ENCODE measurements around the gene MAP4K4.
A peak's percentile ranks its signal among the peaks of the same experiment; 100 is the strongest.
"Not testable (repeated sequence)": the region's sequence is repeated elsewhere in the genome, so short reads cannot be mapped to it uniquely, and the experiment has no call there.

The MAP4K4 gene

GRCh38 chr2:101741775-101742520, 44.4 kb downstream of the MAP4K4 start:
- peaks cover 84% of the 10 kb centered on the region for H3K4me1 Mint-ChIP-seq
- ATAC-seq (no peak), DNase-seq (no peak)
- H3K4me3 Mint-ChIP-seq = peak overlapping the region; percentile 37 to 48
- H3K27me3 Mint-ChIP-seq = no peaks in the 10 kb centered on the region
- H3K9me3 Mint-ChIP-seq = no peaks in the 10 kb centered on the region
- peak overlapping the region; percentile 15 to 81 for H3K27ac Mint-ChIP-seq

GRCh38 chr2:101742547-101742946, 45.0 kb downstream of the MAP4K4 start:
- Mint-ChIP-seq H3K4me3 (peak overlapping the region; percentile 20 to 48), H3K9me3 (no peaks in the 10 kb centered on the region), H3K4me1 (peaks cover 84% of the 10 kb centered on the region), H3K27ac (peak overlapping the region in 1 of 2 donors; percentile 81), H3K27me3 (no peaks in the 10 kb centered on the region)
- no peak for DNase-seq
- ATAC-seq = no peak

GRCh38 chr2:101743288-101743687, 45.8 kb downstream of the MAP4K4 start:
- DNase-seq (no peak), ATAC-seq (no peak)
- Mint-ChIP-seq H3K4me3 (peak overlapping the region; percentile 13 to 45), H3K4me1 (peaks cover 79% of the 10 kb centered on the region), H3K27ac (peak overlapping the region; percentile 29 to 41), H3K9me3 (no peaks in the 10 kb centered on the region), H3K27me3 (no peaks in the 10 kb centered on the region)

- DNase-seq (no peak), ATAC-seq (no peak)
- peak overlapping the region; percentile 8 to 10 for H3K4me3 Mint-ChIP-seq
- no peaks in the 10 kb centered on the region for H3K27me3 Mint-ChIP-seq
- no peak overlapping the region for H3K27ac Mint-ChIP-seq
- peaks cover 76% of the 10 kb centered on the region for H3K4me1 Mint-ChIP-seq
- H3K9me3 Mint-ChIP-seq = no peaks in the 10 kb centered on the region
Measured at GRCh38 chr2:101744832-101745231, 47.3 kb downstream of the MAP4K4 start.

GRCh38 chr2:101745711-101746694, 48.5 kb downstream of the MAP4K4 start:
- ATAC-seq = peak; percentile 64
- no peaks in the 10 kb centered on the region for H3K9me3 Mint-ChIP-seq
- peak overlapping the region; percentile 58 to 69 for H3K4me3 Mint-ChIP-seq
- peak overlapping the region; percentile 64 to 72 for H3K27ac Mint-ChIP-seq
- H3K4me1 Mint-ChIP-seq = peaks cover 76% of the 10 kb centered on the region
- no peaks in the 10 kb centered on the region for H3K27me3 Mint-ChIP-seq
- no peak for DNase-seq

GRCh38 chr2:101748000-101748399, 50.5 kb downstream of the MAP4K4 start:
- DNase-seq (no peak), ATAC-seq (no peak)
- Mint-ChIP-seq H3K9me3 (no peaks in the 10 kb centered on the region), H3K27me3 (no peaks in the 10 kb centered on the region), H3K4me1 (peaks cover 76% of the 10 kb centered on the region), H3K27ac (no peak overlapping the region), H3K4me3 (no peak overlapping the region)

- not testable (repeated sequence) for H3K27ac Mint-ChIP-seq, DNase-seq, ATAC-seq, H3K4me3 Mint-ChIP-seq, H3K9me3 Mint-ChIP-seq, H3K27me3 Mint-ChIP-seq
- H3K4me1 Mint-ChIP-seq = peaks cover 76% of the 10 kb centered on the region
Measured at GRCh38 chr2:101748462-101748861, 51.0 kb downstream of the MAP4K4 start.

- H3K27me3 Mint-ChIP-seq = no peaks in the 10 kb centered on the region
- no peak overlapping the region for H3K4me3 Mint-ChIP-seq
- H3K4me1 Mint-ChIP-seq = peaks cover 76% of the 10 kb centered on the region
- H3K27ac Mint-ChIP-seq = peak overlapping the region in 1 of 2 donors; percentile 9
- no peak for DNase-seq
- ATAC-seq = no peak
- no peaks in the 10 kb centered on the region for H3K9me3 Mint-ChIP-seq
Measured at GRCh38 chr2:101750688-101751087, 53.2 kb downstream of the MAP4K4 start.

- no peak for ATAC-seq
- no peak overlapping the region for H3K4me3 Mint-ChIP-seq
- no peak overlapping the region for H3K27ac Mint-ChIP-seq
- no peaks in the 10 kb centered on the region for H3K27me3 Mint-ChIP-seq
- DNase-seq = no peak
- H3K9me3 Mint-ChIP-seq = no peaks in the 10 kb centered on the region
- H3K4me1 Mint-ChIP-seq = peaks cover 76% of the 10 kb centered on the region
Measured at GRCh38 chr2:101751276-101751815, 53.8 kb downstream of the MAP4K4 start.

- ATAC-seq (no peak), DNase-seq (no peak)
- Mint-ChIP-seq H3K4me3 (peak overlapping the region in 1 of 2 donors; percentile 26), H3K27me3 (no peaks in the 10 kb centered on the region), H3K9me3 (no peaks in the 10 kb centered on the region), H3K4me1 (peaks cover 76% of the 10 kb centered on the region), H3K27ac (peak overlapping the region in 1 of 2 donors; percentile 58)
Measured at GRCh38 chr2:101751875-101752619, 54.5 kb downstream of the MAP4K4 start.

GRCh38 chr2:101752716-101753616, 55.5 kb downstream of the MAP4K4 start:
- Mint-ChIP-seq H3K4me1 (peaks cover 74% of the 10 kb centered on the region), H3K27me3 (no peaks in the 10 kb centered on the region), H3K27ac (peak overlapping the region in 1 of 2 donors; percentile 46), H3K9me3 (no peaks in the 10 kb centered on the region), H3K4me3 (peak overlapping the region; percentile 9 to 15)
- DNase-seq (no peak), ATAC-seq (no peak)

GRCh38 chr2:101753720-101754490, 56.4 kb downstream of the MAP4K4 start:
- Mint-ChIP-seq H3K27me3 (no peaks in the 10 kb centered on the region), H3K4me1 (peaks cover 79% of the 10 kb centered on the region), H3K9me3 (no peaks in the 10 kb centered on the region), H3K27ac (no peak overlapping the region), H3K4me3 (peak overlapping the region in 1 of 2 donors; percentile 1)
- ATAC-seq (peak; percentile 63), DNase-seq (no peak)

- DNase-seq = no peak
- peaks cover 82% of the 10 kb centered on the region for H3K4me1 Mint-ChIP-seq
- no peaks in the 10 kb centered on the region for H3K9me3 Mint-ChIP-seq
- peak overlapping the region in 1 of 2 donors; percentile 17 for H3K4me3 Mint-ChIP-seq
- ATAC-seq = no peak
- peak overlapping the region in 1 of 2 donors; percentile 36 for H3K27ac Mint-ChIP-seq
- H3K27me3 Mint-ChIP-seq = no peaks in the 10 kb centered on the region
Measured at GRCh38 chr2:101754618-101755017, 57.1 kb downstream of the MAP4K4 start.

GRCh38 chr2:101756266-101756665, 58.8 kb downstream of the MAP4K4 start:
- H3K4me1 Mint-ChIP-seq = peaks cover 75% of the 10 kb centered on the region

More at GRCh38 chr2:101756266-101756665, 58.8 kb downstream of the MAP4K4 start:
- Mint-ChIP-seq H3K9me3 (no peaks in the 10 kb centered on the region), H3K4me3 (no peak overlapping the region), H3K27ac (no peak overlapping the region), H3K27me3 (no peaks in the 10 kb centered on the region)
- ATAC-seq (no peak), DNase-seq (no peak)

All from stimulated activated naive CD8-positive, alpha-beta T cell treated with anti-CD3 and anti-CD28 coated beads, Interleukin-15, amount 100 ng/mL, for 72 hours (primary cell).